NCI-H345 treated with DMSO at 0.1 percent for 48 hours (cell line): ENCODE measurements around the gene FRRS1.

Experiments used
- DNase-seq: peaks from one replicate; lab custom pipeline; 2025; ENCODE audit not compliant: unreplicated experiment; lab: John Stamatoyannopoulos, UW

The FRRS1 gene

GRCh38 chr1:99677416-99677815, 89.0 kb downstream of the FRRS1 start:
- DNase-seq, result no peak

GRCh38 chr1:99676876-99677275, 89.6 kb downstream of the FRRS1 start:
- DNase-seq, result no peak

DNA sequence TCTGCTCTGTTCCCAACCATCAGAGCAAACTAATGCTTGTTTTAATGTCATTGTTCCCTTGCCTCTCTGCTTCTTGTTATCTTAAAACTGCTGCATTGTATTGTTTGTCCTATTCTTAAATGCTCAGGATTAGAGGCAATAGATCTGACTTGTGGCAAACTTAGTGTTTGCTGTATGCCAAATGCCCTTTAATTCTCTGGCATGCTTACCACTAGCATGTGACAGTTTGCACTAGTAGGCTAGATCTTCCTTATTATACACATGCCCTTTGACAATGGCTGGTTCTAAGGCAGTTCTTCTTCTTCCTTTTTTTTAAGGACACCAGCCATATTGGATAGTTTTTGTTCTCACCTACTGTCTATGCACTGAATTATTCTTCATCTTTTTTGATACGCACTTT, 90.4 kb downstream of the FRRS1 start:
- DNase-seq, result no peak

DNA sequence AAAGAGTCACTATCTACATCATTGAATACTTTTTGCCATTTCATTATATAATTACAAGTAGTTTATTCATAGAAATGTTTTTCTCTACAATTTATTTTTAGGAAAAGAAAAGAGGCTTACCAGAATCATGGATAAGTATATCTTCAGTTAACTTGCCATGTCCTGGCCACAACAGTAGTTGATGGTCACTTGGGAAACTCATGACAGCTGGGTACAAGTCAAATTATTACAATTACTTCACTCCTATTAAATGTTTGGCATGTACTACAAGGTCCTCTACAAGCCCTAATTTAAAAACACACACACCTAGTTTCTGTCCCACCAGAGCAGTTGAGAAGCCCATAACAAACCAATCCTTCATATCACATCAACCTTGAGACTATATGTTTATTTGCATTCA, 91.1 kb downstream of the FRRS1 start:
- no peak for DNase-seq

DNA sequence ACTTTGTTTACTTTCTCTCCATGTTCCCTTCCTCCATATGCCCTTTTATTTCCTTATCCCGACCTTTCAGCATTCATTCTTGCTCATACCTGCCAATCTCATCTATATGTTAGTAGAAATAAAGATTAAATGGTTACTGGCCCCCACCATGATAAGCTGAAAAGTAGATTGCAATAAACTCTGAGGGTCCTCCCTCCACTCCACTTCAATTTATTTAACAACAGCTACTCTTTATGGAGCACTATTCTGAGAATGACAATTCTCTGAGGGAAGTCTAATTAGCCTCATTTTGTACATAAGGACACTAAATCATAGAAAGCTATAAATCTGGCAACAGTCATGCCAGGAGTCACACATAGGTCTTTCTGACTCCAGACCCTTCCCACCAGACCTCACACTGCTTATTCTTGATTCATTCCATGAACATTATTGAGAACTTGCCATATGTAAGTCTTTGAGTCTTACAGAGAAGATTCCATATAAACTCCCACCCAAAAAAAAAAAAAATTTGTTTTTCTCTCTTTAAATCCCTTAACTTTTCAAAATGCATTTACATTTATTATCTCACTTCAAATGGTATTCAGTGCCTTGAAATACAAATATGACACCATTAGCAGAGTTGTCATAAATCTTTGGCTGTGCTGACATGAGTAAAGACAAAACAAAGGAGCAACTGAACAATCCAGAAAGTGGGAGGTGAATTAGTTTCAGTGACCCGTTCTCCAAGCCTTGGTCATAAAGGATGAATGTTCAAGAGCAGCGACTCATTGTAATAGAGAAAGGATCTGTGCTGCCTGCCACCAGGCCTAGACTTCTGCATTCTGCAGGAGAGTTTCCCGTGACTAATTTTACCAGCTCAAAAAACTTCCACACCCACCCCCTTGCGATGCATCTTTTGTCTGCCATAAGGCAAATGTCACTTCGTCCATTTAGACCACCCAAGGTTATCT, 92.0 kb downstream of the FRRS1 start:
- no peak for DNase-seq

DNA sequence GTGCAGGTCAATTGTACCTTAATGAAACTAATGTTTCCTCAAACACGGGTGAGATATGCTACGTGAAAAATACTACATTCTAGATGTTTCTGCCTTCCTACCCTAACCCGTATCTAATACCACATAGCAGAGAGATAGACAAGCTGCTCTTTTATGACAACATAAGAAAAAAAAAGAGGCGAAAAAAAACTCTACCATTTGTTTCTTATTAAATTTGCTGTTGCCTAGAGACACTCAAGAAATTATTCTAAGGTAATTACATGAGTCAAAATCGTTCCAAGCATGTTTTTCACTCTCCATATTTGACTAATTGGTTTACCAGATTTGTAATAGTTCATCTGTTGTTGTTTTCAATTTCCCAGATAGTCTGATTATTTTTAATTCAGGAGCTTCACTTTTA, 93.1 kb downstream of the FRRS1 start:
- DNase-seq, result no peak

- no peak for DNase-seq
Observed at GRCh38 chr1:99672530-99673213, 93.8 kb downstream of the FRRS1 start.

GRCh38 chr1:99672038-99672437, 94.4 kb downstream of the FRRS1 start:
- no peak for DNase-seq

DNA sequence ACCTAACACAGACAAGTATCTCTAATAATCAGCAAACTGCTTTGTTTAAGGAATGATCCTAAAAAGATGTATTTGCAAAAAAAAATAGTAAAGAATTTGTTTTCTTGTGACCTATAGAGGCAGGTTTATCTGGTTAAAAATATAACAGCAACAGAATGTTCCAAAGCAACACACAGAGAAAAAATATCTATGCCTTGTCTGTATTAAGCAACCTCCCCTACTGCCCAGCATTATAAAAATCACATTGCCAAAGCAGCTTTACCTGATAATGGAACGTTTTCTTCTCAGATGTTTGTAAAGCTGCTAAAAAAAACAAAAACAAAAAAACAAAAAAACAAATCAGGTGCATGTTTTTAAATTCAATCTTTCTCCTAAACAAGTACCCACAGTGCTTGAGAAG, 95.9 kb downstream of the FRRS1 start:
- no peak for DNase-seq

GRCh38 chr1:99669821-99670220, 96.6 kb downstream of the FRRS1 start:
- no peak for DNase-seq

- no peak for DNase-seq
Observed at GRCh38 chr1:99669376-99669775, 97.1 kb downstream of the FRRS1 start.

DNA sequence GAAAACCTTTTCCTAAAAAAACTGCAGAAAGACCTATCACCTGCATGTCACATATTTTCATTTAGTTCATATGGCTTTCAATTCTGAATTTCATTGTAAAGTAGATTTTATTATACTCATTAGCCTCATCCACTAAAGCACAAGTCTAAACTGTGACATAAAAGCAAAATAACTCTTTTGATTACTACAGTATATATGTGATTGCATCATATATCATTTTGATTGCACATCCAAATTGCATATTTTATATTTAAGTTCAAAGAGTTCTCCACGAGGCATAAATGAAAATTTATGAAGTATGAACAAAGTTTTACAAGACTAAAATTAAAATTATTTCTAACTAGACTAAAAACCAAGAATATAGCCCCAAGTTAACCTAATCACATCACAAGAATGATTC, 101.2 kb downstream of the FRRS1 start:
- no peak for DNase-seq

DNA sequence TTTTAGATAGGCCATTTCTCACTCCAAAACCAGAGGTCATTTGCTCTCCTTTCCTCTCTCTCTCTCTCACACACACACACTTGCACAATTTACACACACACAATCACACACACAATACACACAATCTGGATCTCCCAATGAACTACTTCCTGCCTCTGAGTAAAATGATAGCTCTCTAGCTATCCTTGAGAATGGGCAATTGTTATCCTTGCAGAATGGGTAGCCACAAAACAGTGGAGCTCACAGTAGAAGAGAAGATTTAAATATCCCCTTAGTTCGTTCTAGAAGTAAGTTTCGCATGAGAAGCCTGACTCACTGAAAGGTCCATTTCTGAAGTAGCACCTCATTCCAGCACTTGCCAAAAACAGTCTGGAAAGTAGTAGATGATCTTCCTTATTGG, 102.9 kb downstream of the FRRS1 start:
- no peak for DNase-seq

DNA sequence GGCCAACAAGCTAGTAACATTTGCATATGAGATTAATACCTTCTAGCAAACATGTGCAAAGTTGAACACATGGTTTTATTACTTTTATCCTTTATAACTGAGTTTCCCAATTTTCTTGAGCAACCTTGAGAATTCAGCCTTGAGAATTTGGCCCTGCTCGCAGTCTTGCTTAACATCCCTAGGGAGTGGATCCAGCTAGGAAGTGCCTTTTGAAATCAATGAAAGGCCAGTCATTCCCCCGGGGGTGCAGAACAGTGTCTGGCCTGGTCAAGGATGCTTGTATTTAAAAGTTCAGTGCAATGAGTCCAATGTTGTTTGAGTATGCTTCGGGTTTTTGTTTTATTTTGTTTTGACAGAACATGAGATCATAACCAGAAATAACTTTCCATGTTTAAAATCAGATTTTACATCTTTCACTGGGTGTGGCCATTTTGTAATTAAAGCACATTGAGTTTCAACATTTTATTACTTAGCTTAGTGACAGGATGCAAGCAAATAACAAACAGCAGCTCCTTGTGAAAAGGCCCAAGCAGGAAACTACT, 103.8 kb downstream of the FRRS1 start:
- DNase-seq, result no peak

DNA sequence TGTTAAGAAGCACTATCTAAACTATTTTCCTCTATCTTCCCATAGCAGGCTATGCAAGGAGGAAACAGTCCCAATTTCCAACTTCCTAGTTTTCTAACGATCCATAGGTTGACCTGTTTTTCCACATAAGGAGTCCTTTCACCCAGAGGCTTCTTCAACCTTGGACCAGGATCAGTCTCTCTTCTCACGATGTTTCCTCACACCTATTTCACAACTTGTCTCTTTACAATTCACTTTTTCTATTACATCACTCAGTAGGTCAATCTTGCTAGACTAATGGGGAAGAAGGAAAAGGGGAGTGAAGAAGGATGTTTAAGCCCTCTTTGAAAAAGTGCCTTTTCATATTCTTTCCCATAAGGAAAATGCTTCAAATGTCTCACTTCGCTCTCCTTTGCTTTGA, 104.7 kb downstream of the FRRS1 start:
- no peak for DNase-seq

DNA sequence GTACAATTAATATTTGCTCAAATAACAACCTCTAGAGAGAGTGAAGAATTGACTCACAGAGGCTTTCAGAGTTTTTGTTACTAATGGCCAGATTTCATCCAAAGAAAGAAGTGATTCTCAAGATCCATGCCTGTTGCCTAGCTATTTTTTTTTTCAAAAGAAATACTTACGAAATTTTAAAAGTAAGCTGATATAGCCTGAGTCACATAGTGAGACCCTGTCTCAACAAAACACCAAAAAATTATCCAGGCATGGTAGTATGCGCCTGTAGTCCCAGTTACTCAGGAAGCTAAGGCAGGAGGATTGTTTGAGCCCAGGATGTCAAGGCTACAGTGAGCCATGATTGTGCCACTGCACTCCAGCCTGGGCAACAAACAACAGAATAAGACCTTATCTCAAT, 105.9 kb downstream of the FRRS1 start:
- no peak for DNase-seq

GRCh38 chr1:99659755-99660210, 106.7 kb downstream of the FRRS1 start:
- no peak for DNase-seq
